C4-2B (cell line): Measurements from ENCODE around the gene DPP6.

Experiments
- H3K27ac ChIP-seq: fragments of 450-650 bp; 2 replicates; pipeline ENCODE4 v1.5.1; 2017
- ZFX ChIP-seq: fragments of 450-650 bp; IDR thresholded peaks from 2 replicates; pipeline ENCODE4 v1.6.1; 2017
- TF ChIP-seq, protein P1 (sequence below): fragments of 450-650 bp; conservative IDR thresholded peaks from 2 replicates; pipeline ENCODE4 v1.5.1; 2017; ENCODE audit warnings: mild to moderate bottlenecking

Gene DPP6

DNA sequence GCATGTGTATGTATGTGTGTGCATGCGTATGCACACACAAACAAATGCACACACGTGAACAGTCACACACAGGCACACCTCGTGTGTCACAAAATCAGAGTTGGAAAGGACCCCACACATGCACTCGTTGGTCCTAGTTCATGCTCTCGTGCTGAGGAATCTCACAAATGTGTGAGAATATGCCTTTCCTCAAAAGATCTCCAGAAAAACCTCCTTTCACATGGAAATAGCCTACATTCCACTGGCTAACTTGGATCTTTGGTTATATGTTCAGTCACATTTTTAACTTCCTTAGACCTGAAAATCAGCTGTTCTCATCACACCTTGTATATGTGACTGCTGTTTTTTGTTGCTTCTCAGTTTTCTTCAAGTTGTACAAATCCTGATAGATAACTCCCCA, 256.7 kb downstream of the DPP6 start:
- no peak overlapping the region for H3K27ac ChIP-seq
- TF ChIP-seq ZFX, result no peak

DNA sequence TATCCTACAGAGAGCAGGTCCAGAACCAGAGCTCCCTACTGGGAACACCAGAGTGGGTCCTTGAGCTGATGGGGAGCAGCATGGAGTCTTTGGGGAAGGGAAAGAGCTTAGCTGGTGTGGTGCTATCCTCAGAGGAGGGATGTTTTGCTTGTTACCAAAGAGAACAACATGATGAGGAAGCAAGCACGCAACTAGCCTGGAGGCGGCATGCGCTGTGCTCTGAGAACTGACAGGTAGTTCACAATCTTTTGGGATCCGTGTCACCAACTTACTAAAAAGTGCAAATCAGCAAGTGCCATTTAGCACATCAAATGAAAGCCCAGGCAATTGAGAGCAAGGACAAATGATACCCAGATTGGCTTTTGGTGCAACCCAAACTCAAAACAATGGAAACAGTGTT, 257.9 kb downstream of the DPP6 start:
- no peak overlapping the region for H3K27ac ChIP-seq
- TF ChIP-seq ZFX, result no peak
- TF ChIP-seq, protein P1, sequence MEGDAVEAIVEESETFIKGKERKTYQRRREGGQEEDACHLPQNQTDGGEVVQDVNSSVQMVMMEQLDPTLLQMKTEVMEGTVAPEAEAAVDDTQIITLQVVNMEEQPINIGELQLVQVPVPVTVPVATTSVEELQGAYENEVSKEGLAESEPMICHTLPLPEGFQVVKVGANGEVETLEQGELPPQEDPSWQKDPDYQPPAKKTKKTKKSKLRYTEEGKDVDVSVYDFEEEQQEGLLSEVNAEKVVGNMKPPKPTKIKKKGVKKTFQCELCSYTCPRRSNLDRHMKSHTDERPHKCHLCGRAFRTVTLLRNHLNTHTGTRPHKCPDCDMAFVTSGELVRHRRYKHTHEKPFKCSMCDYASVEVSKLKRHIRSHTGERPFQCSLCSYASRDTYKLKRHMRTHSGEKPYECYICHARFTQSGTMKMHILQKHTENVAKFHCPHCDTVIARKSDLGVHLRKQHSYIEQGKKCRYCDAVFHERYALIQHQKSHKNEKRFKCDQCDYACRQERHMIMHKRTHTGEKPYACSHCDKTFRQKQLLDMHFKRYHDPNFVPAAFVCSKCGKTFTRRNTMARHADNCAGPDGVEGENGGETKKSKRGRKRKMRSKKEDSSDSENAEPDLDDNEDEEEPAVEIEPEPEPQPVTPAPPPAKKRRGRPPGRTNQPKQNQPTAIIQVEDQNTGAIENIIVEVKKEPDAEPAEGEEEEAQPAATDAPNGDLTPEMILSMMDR, result no peak

DNA sequence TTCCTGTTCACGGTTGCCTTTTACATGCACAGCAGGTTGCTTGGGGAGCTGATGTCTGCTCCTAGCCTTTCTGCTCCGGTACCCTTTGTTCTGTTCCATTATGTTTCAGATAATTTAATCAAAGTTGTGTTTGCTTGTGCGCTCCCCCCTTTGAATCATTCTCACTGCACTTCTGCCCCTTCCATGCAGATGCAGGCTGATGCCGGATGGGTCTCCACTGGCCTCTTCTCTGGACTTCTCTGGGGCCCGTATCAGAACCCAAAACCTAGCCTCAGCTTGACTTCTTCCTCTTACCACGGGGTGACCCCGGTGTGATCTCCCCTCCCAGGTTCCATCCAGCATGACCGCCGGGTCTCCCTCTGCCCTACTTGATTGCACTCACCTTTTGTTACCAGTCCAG, 272.0 kb downstream of the DPP6 start:
- no peak overlapping the region for H3K27ac ChIP-seq
- TF ChIP-seq ZFX, result no peak
- TF ChIP-seq, protein P1, result no peak

DNA sequence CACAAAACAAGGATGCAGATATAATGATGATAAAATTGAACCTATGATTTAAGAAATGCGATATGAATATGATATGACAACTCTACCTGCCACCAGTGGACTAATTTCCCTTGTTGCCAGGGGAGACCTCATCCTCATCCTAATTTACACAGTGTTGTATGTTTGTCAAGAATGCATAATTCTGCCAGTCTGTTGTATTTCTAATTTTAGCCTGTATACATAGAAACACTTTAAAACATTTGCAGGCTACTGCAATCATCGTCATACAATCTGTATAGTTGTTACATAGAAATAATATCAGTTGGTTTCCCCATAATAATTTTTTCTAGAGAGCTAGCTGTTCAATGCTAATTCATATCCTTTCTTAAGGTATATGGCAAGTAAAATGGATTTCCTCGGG, 274.2 kb downstream of the DPP6 start:
- no peak for TF ChIP-seq ZFX
- TF ChIP-seq, protein P1, result no peak
- no peak overlapping the region for H3K27ac ChIP-seq

DNA sequence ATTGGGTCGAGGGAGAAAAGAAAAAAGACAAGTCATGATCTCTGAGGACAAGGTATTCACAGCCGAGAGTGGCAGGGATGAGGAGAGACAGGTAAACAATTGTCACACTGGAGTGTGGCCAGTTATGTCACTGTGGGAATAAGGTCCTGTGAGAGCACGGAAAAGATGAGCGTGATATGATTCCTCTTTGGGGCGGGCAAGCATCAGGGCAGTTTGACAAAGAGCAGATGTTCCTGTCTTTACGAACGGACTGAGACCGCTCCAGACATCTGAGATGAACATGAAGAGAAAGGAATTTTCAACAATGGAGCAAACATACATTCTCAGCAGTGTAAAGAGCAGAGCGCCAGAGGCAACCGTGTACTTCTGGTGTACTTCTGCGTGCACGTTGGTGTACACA, 278.1 kb downstream of the DPP6 start:
- TF ChIP-seq ZFX, result no peak
- TF ChIP-seq, protein P1, result no peak
- H3K27ac ChIP-seq, result no peak overlapping the region

DNA sequence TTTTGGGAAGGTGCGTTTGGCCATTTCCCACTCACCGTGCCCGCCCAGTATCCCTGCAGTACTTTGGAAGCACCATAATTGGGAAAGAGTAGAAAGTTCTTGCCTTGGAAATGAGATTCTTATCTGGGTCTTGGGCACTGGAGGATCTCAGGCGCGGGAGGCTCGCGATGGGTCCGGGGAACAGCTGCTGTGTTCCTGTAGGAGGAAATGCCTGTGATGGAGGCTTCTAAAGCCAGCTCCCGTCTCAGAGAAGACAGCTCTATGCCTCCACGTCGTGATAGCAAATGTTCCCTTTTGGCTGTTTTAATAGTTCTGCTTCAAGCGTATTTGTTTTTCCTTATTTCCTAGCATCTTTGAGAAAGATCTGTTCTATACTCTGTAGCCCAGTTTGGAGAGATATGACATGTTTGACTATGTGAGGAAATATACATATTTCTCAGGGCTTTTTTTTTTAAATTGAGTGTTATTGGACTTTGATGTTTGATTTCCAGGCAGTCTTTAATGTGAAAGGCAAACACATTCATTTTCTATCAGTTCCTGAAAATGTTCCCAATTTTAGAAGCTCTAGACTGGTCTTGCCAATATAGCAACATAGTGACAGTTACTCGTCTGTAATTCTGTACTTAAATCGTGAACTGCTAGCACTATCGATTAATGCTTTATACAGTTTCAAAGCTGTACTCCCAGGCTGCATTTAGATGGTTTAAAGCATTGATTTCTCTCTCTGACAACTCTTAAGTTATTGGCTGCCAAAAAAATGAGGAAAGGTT, 280.8 kb downstream of the DPP6 start:
- H3K27ac ChIP-seq, result no peak overlapping the region
- TF ChIP-seq, protein P1, result no peak
- no peak for TF ChIP-seq ZFX

DNA sequence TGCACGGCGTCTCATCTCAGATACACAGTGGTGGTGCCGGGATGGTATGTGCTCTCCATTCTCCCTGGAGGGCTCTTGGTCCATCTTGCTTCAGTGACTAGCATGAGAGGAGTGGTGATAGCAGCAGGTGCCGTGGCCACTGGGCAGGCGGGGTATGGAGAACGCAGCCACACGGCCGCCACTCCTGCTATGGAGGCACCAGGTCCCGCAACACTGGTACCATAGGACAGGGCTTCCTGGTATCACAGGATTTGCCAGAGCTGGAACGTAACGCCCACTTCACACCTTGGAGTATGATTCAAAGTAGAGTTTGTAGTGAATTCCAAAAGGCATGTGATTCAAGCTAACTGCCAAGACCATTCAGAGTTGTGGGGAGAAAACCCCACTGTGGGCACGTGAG, 284.1 kb downstream of the DPP6 start:
- no peak for TF ChIP-seq ZFX
- no peak overlapping the region for H3K27ac ChIP-seq

DNA sequence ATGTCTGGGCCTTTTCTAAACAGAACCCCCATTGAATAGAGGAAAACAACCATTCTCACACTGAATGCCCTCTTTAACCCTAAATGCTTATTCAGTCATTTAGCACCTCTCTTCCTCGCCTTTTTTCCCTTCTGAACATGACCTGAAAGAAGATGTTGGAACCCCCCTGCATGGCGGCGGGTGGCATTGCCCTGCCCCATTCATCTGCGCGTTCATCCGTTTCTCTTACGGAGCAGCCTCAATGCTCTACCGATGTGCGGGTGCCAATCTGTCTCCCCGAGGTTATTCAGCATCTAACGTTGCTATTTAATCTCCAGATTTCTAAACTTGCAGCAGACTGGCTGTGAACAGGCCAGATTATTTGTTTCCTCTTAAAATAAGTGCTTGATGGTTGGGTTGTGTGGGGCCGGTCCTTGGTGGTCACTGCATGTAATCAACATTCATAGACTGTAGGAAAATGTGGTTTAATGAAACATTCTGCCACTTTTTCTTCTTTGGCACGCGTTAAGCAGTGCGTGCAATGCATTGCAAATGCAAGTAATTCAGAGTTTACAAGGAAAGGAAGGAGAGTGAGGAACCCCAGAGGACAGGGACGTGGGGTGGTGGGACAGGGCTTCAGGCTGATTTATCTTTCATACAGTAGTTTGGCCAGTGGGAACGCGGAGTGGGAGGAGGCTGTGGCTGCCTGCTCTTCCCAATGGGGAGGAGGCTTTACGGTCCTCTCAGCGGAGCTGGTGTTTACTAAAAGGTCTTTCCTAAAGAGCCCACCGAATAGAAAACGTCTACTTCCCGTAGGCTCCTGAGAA, 286.7 kb downstream of the DPP6 start:
- H3K27ac ChIP-seq, result no peak overlapping the region
- TF ChIP-seq, protein P1, result no peak
- TF ChIP-seq ZFX, result no peak
